HG02885 (cell line): ENCODE results near the gene FXYD3.
"Not testable (repeated sequence)": the region's sequence is repeated elsewhere in the genome, so short reads cannot be mapped to it uniquely, and the experiment has no call there.

ENCODE experiments used
- ATAC-seq: cut with Tn5 transposase; IDR thresholded peaks from one replicate; pipeline ENCODE4 v1.9.1; 2021; ENCODE audit warnings: mild to moderate bottlenecking; ENCODE audit not compliant: unreplicated experiment, poor library complexity

The FXYD3 gene

GRCh38 chr19:35085947-35086346 lies 29.7 kb upstream of the FXYD3 start:
- no peak for ATAC-seq

- ATAC-seq, result no peak
Measured at GRCh38 chr19:35086455-35086854, 29.2 kb upstream of the FXYD3 start.

GRCh38 chr19:35087393-35087792 lies 28.2 kb upstream of the FXYD3 start:
- no peak for ATAC-seq

- no peak for ATAC-seq
Measured at GRCh38 chr19:35088131-35088913, 27.3 kb upstream of the FXYD3 start.

GRCh38 chr19:35089554-35089953 lies 26.1 kb upstream of the FXYD3 start:
- no peak for ATAC-seq

GRCh38 chr19:35090160-35090505 lies 25.5 kb upstream of the FXYD3 start:
- ATAC-seq, result no peak

- ATAC-seq, result no peak
Measured at GRCh38 chr19:35090506-35091214, 25.0 kb upstream of the FXYD3 start.

GRCh38 chr19:35093430-35093829 lies 22.2 kb upstream of the FXYD3 start:
- ATAC-seq, result no peak

GRCh38 chr19:35093941-35094647 lies 21.5 kb upstream of the FXYD3 start:
- ATAC-seq, result no peak

GRCh38 chr19:35094656-35095055 lies 21.0 kb upstream of the FXYD3 start:
- ATAC-seq, result no peak

- ATAC-seq, result no peak
Measured at GRCh38 chr19:35095667-35096368, 19.8 kb upstream of the FXYD3 start.

GRCh38 chr19:35098413-35099049 lies 17.1 kb upstream of the FXYD3 start:
- no peak for ATAC-seq

- no peak for ATAC-seq
Measured at GRCh38 chr19:35099155-35099896, 16.3 kb upstream of the FXYD3 start.

- no peak for ATAC-seq
Measured at GRCh38 chr19:35099897-35100275, 15.7 kb upstream of the FXYD3 start.

- no peak for ATAC-seq
Measured at GRCh38 chr19:35100588-35101533, 14.8 kb upstream of the FXYD3 start.

- not testable (repeated sequence) for ATAC-seq
Measured at GRCh38 chr19:35101949-35102348, 13.7 kb upstream of the FXYD3 start.

GRCh38 chr19:35103614-35104013 lies 12.0 kb upstream of the FXYD3 start:
- not testable (repeated sequence) for ATAC-seq

- no peak for ATAC-seq
Measured at GRCh38 chr19:35104361-35104760, 11.3 kb upstream of the FXYD3 start.

- ATAC-seq, result no peak
Measured at GRCh38 chr19:35105047-35105410, 10.6 kb upstream of the FXYD3 start.
